ENCODE measurements around the gene HNRNPF.

Gene HNRNPF

GRCh38 chr10:43374194-43374593 lies 34.8 kb downstream of the HNRNPF start:
- DNase-seq: no peak

DNA sequence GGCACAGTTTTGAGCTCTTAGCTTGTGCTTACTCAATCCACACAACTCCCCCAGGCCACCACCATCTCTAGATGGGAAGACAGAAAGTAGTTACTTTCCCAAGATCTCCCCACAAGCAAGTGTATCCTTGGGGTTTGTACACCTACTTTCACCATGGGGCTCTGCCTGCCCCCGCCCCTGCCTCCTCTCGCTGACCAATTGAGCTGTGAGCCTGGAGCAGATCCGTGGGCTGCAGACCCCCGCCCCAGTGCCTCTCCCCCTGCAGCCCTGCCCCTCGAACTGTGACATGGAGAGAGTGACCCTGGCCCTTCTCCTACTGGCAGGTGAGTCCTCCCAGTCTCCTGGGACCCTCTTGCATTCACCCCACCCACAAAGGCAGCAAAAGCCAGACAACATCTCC lies 35.5 kb downstream of the HNRNPF start:
- no peak for DNase-seq

GRCh38 chr10:43372765-43373361 lies 36.1 kb downstream of the HNRNPF start:
- no peak for DNase-seq

DNA sequence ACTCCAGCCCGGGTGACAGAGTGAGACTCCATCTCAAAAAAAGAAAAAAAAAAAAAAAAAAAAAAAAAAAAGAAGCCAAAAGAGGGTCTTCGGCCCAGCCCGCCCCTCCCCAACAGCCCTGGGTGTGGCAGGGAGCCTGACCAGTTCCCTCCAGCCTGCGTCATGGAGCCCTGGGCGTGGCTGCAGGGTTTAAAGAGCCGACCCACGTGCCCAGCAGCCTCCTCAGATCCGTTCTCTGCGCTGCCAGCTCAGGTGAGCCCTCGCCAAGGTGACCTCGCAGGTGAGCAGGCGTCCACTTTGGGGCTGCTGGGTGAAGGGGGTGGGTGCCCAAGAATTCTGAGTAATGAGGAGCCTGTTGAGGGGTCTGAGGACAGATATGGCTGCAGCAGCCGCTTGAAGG lies 37.6 kb downstream of the HNRNPF start, which contains the start of gene FXYD4:
TSS of gene FXYD4 (plus strand) at position 219 of the 400 bp plus-strand sequence. CDS start 2,111 bp downstream, outside the sequence.
- peak; percentile 29 for DNase-seq

- DNase-seq: no peak
These were observed 38.2 kb downstream of the HNRNPF start for GRCh38 chr10:43370671-43371215.

- no peak for DNase-seq
These were observed 39.1 kb downstream of the HNRNPF start for GRCh38 chr10:43369921-43370320.

DNA sequence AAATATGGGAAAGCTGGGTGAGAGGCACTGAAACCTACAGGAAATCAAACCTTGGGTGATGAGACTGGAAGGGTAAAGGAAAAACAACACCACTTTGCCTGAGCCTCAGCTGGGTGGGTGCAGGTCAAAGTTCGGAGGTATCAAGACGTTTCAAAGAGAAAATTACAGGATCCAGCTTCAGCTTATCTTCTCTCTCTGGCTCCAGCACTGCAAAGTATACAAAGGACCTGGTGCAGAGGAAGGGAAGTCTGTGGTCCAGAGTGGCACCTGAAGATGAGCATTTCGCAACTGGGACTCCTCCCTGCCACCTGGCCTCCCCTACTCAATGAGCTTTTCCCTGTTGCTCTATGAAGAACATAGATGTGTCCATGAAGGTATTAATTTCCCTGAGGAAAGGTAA lies 44.0 kb downstream of the HNRNPF start:
- DNase-seq: peak; percentile 12

DNA sequence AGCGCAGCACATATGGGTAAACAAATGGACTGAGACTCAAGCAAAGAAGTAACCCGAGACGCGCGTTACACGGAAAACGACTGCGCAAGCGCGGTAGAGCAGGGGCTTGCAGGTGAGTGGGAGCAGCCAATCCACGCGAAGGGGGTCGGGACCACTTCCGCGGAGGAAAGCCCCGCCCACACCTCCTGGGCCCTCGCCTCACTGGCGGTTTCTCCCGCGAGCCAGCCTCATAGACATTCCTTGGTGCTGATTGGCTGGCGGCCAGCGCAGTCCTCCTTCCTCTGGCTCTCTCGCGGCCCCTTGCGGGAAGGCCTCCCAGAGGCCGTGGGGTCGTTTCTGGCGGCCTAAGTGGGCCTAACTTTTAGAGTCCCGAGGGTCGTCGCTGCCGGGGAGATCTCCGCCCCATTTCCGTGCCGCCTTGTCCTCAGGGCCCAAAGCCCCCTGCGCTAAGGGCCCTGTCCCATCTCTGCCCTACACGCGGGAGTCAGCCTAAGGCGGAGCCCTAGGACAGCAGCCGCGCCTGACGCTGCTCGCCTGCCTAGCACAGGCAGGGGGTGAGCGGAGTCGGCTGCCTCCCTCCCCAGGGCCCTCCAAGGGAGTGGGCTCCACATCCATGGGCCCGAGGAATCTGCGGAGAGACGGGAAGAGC lies 46.7 kb downstream of the HNRNPF start:
- DNase-seq: peak; percentile 96

GRCh38 chr10:43361547-43362190 lies 47.3 kb downstream of the HNRNPF start:
- no peak for DNase-seq

GRCh38 chr10:43360086-43360485 lies 48.9 kb downstream of the HNRNPF start:
- DNase-seq: no peak

DNA sequence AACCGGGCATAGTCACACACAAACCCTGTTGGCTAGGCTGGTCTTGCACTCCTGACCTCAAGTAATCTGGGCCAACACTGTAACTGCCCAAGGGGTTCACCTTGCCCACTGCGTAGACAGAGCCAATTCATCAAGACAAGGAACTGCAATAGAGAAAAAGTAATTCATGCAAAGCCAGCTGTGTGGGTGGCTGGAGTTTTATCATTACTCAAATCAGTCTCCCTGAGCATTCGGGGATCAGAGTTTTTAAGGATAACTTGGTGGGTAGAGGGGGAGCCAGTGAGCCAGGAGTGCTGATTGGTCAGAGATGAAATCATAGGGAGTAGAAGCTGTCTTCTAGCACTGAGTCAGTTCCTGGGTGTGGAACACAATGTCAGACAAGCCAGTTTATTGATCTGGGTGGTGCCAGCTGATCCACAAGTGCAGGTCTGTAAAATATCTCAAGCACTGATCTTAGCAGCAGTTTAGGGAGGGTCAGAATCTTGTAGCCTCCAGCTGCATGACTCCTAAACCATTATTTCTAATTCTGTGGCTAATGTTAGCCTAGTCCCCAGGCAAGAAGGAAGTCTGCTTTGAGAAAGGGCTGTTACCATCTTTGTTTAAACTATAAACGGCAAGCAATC lies 53.1 kb downstream of the HNRNPF start:
- no peak for DNase-seq

DNA sequence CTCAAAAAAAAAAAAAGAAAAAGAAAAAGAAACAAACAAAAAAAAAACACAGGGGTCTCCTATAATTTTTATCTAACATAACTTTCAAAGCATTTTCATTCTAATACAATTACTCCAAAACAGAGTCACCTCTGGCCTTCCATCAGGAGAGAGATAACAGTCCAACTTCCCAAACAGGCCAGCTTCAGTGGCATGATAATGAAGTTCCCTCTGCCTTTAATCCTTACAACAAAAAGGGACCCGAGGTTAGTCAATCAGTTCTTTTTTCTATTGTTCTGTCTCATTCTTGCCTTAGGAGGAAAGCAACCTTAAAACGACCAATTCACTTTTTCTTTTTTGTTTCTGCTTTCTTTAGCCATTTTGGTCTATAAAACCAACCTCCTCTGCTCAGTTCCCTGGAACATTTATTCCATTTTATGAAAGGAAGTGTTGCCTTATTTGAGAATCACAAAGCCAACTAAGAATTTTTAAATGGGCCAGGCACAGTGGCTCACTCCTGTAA lies 54.1 kb downstream of the HNRNPF start:
- no peak for DNase-seq

DNA sequence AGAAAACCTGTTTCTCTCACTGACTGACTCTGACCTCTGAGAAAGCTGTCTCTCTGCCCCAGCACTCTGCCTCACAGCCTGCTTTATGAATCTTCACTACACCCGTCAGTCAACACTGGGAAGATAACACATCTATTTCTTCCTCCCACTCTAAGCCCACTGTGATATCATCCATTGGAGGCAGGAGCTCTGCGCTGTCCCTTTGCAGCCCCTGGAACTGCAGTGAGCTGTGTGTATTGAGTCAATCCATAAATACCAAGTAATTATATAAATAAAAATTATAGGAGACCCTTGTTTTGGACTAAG lies 54.7 kb downstream of the HNRNPF start:
- no peak for DNase-seq

GRCh38 chr10:43353495-43354329 lies 55.3 kb downstream of the HNRNPF start:
- DNase-seq: peak; percentile 10

DNA sequence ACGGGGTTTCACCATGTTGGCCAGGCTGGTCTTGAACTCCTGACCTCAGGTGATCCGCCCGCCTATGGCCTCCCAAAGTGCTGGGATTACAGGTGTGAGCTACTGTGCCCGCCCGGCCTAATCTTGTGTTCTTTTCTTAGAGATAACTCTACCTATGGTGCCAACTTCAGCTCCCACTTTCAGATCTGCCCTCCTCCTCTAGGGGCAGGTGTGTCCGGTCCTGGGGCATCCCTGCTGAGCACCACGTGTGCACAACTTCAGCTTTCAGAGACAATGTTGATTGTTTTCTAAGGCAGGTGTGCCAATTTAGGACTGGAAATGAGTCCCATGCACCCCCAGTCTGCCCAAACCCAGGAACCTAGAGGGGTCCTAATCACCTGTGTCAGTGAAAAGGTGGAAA lies 56.0 kb downstream of the HNRNPF start:
- peak; percentile 42 for DNase-seq

DNA sequence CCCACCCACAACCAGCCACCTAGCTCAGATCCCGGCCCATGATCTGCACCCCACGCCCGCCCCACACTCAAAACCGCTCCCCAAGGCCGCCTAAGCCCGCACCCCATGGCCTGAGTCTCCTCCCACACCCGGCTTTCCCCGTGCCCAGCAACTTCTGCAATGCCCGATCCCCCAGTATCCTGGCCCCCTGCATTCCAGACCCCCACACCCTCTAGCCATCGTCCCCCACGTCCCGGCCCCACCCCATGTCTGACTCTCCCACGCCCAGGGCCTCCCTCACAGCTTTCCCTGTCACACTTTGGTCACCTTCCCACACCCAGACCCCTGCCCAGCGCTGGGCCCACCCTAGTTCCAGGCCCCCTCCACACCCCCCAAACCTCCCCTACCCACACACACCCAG lies 57.7 kb downstream of the HNRNPF start:
- no peak for DNase-seq

DNA sequence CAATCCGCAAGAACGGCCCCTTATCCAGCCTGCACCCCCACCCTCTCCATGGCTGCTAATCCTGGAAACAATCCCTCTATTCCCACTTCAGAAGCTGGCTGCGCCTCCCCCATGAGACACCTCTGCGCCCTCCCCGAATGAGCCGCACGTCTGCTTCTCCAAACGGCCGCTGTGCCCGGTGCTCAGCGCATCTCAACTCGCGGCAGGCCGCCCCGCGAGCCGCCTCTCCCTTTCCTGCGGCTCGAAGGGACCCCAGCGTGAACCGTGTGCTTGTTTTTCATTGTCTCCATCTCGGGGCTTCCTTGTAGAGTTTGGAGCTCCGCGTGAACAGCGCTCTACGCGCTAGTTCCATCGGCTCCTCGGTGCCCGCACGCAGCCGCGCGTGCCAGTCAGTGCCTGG lies 58.3 kb downstream of the HNRNPF start:
- DNase-seq: no peak

DNA sequence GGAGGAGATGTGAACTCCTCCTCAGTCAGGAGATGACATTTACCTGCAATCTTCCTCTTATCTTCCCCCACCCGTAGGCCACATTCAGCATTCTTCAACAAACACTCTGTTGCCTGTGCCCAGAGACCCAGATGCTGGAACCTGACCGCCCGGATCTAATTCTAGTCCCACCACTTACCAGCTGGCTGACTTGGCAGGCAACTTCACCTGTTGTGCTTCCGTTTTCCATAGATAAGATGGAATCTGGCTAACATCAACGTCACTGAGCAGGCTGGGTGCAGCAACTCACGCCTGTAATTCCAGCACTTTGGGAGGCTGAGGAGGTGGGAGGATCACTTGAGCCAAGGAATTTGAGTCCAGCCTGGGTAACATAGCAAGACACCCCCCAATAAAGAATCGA lies 58.8 kb downstream of the HNRNPF start:
- no peak for DNase-seq

- peak; percentile 65 for DNase-seq
These were observed 60.3 kb downstream of the HNRNPF start for GRCh38 chr10:43348511-43349312.

- no peak for DNase-seq
These were observed 61.0 kb downstream of the HNRNPF start for GRCh38 chr10:43347997-43348396.

GRCh38 chr10:43344051-43344450 lies 64.9 kb downstream of the HNRNPF start:
- no peak for DNase-seq

DNA sequence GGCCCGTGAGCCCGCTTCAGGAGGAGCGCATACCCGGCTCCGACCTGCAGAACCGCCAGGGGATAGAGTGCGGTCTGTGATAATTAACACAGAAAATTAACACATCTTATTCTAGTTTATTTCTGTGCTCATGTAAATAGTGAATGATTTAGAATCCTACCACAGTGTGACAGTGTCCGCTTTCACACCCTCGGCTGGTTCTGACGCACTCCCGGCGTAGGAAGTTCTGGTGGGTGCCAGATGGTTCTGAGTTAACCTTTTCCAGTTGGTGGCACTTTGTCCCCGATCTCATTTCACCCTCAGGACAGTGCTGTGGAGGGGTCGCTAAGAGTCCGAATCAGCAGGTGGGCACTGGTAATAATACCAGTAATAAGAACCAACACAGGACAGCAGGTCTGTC lies 65.9 kb downstream of the HNRNPF start:
- no peak for DNase-seq

All from NCI-H69 (cell line).